K562 (cell line): ENCODE data around the gene DRC1. TPM values are rescaled to one million over a fixed set of nuclear protein-coding genes. Genes with fewer than 3 reads are reported as not detected.

Experiments
- BRCA1 ChIP-seq, 2 experiments: fragments of 450-650 bp in 1 of 2; sonication (generic) in 1 of 2; formaldehyde crosslinking in 1 of 2; IDR thresholded peaks; 2 replicates each; pipeline versions ENCODE4 v1.5.0 to v1.6.1; 2017 to 2020; ENCODE audit warnings: mild to moderate bottlenecking in 1 of 2, missing genetic modification reagents in 1 of 2
- CBX5 ChIP-seq: IDR thresholded peaks from 2 replicates; pipeline ENCODE4 v1.6.1; 2014; ENCODE audit warnings: low read depth, borderline replicate concordance
- CHD7 ChIP-seq: fragments of 200-600 bp; sonication (generic); IDR thresholded peaks from one replicate; pipeline ENCODE4 v1.6.1; 2012; ENCODE audit warnings: mild to moderate bottlenecking, low read depth, low read length, inconsistent platforms
- ETS1 ChIP-seq: conservative IDR thresholded peaks from 2 replicates; pipeline ENCODE4 v1.6.1; 2011; ENCODE audit warnings: low read depth, mild to moderate bottlenecking, low read length; ENCODE audit not compliant: control insufficient read depth
- FOXM1 ChIP-seq, 2 experiments: fragments of 450-650 bp in 1 of 2; sonication (generic) in 1 of 2; formaldehyde crosslinking in 1 of 2; IDR thresholded peaks; 2 replicates each; pipeline versions ENCODE4 v1.6.1 to v1.9.0; 2017 to 2022; ENCODE audit warnings: low read depth in 2 of 2, mild to moderate bottlenecking in 2 of 2, missing genetic modification reagents in 1 of 2, moderate library complexity in 1 of 2
- HEY1 ChIP-seq: fragments of 250-450 bp; sonication (Bioruptor Pico); IDR thresholded peaks from 2 replicates; pipeline ENCODE4 v1.5.0; 2020; ENCODE audit warnings: mild to moderate bottlenecking, moderate library complexity, borderline replicate concordance
- ILK ChIP-seq: fragments of 450-650 bp; IDR thresholded peaks from 2 replicates; pipeline ENCODE4 v1.6.1; 2016; ENCODE audit warnings: missing genetic modification characterization, low read depth, mild to moderate bottlenecking, missing compliant biosample characterization, moderate library complexity, borderline replicate concordance
- SMAD4 ChIP-seq: fragments of 250-450 bp; sonication (Bioruptor Pico); conservative IDR thresholded peaks from 2 replicates; pipeline ENCODE4 v1.8.0; 2021; ENCODE audit warnings: inconsistent platforms, mild to moderate bottlenecking, moderate library complexity
- TAF1 ChIP-seq: IDR thresholded peaks from 2 replicates; pipeline ENCODE4 v1.6.1; 2011; ENCODE audit warnings: mild to moderate bottlenecking, low read length, moderate library complexity; ENCODE audit not compliant: insufficient read depth, control insufficient read depth, severe bottlenecking; ENCODE audit errors: extremely low read depth
- THRB ChIP-seq: fragments of 450-650 bp; formaldehyde crosslinking; conservative IDR thresholded peaks from 2 replicates; pipeline ENCODE4 v1.4.0; 2022; ENCODE audit warnings: mild to moderate bottlenecking, missing genetic modification characterization
- polyA plus RNA-seq, 8 experiments: library from polyadenylated mRNA; depleted of rRNA in 4 of 8; stranded (reverse) in 5 of 8; unstranded in 3 of 8; fragments of >200 nt; fragmentation: Nextera tagmentation in 2 of 8; fragmentation: Illumina TruSeq in 1 of 8; extraction: Ambion mirVana in 2 of 8; extraction: Trizol in 1 of 8; gene quantifications; 2 replicates each; pipeline versions ENCODE4 v1.2.1 to v1.2.3, GENCODE V29; 2011 to 2014; ENCODE audit warnings: inconsistent platforms in 1 of 8, missing spikeins in 1 of 8
- total RNA-seq, 7 experiments: library from RNA; depleted of rRNA in 6 of 7; stranded (reverse); fragments of >200 nt in 6 of 7; fragmentation: Illumina TruSeq in 2 of 7; extraction: Trizol in 2 of 7; gene quantifications; 2 replicates each; pipeline versions ENCODE4 v1.2.1 to v1.2.3, GENCODE V29; 2011 to 2021; ENCODE audit warnings: low replicate concordance in 1 of 7

The DRC1 gene
- total and polyA plus RNA-seq, 9 of the 15 experiments (the other 6 are each of a cell fraction or from before 2014, with no cell fraction given), result 0.07 to 0.10 TPM; not detected in 7

GRCh38 chr2:26355038-26355995, 46.4 kb upstream of the DRC1 start (continued):
- peak; percentile 16 for TF ChIP-seq TAF1
- 0 out of 2 replicates have a peak, but pooled peaks have one; percentile 54 for TF ChIP-seq SMAD4
- TF ChIP-seq CHD7, result no peak
- TF ChIP-seq BRCA1 (IDR thresholded peaks at IDR 0.05), result no peak
- TF ChIP-seq BRCA1 (CRISPR knock-in tag; IDR thresholded peaks at IDR 0.05), result no peak
- TF ChIP-seq ILK (tag), result no peak
- no peak for TF ChIP-seq ETS1
- TF ChIP-seq HEY1, result no peak
- TF ChIP-seq THRB (CRISPR knock-in tag), result 0 out of 2 replicates have a peak, but pooled peaks have one; percentile 57
- TF ChIP-seq CBX5, result no peak
- peak; percentile 12; the same call in 1 of the 2 replicates for TF ChIP-seq FOXM1 (IDR thresholded peaks at IDR 0.05; ENCODE audit: low read depth)
- no peak for TF ChIP-seq FOXM1 (CRISPR knock-in tag; IDR thresholded peaks at IDR 0.05; ENCODE audit: low read depth)
